ENCODE data around the gene HOXC11. TPM values are rescaled to one million over a fixed set of nuclear protein-coding genes. Genes with fewer than 3 reads are reported as not detected.

HOXC11 gene
- total RNA-seq, 1 donor from 2014 or later: not detected

GRCh38 chr12:53941187-53941586, 31.7 kb upstream of the HOXC11 start:
- no peak for DNase-seq
- ATAC-seq: no peak
- intact Hi-C loops (cut with micrococcal nuclease): no loop called here

GRCh38 chr12:53941750-53942149, 31.2 kb upstream of the HOXC11 start:
- ATAC-seq (no peak), DNase-seq (no peak)
- intact Hi-C loops (cut with micrococcal nuclease): no loop called here

GRCh38 chr12:53942467-53942997, 30.4 kb upstream of the HOXC11 start:
- no peak for ATAC-seq
- DNase-seq: no peak
- intact Hi-C loops (cut with micrococcal nuclease): no loop called here

GRCh38 chr12:53944209-53944608, 28.7 kb upstream of the HOXC11 start:
- DNase-seq: no peak
- ATAC-seq: no peak
- intact Hi-C loops (cut with micrococcal nuclease): no loop called here

GRCh38 chr12:53944907-53945847, 27.7 kb upstream of the HOXC11 start:
- DNase-seq: no peak
- ATAC-seq: no peak
- intact Hi-C loops (cut with micrococcal nuclease): no loop called here

GRCh38 chr12:53947743-53948142, 25.2 kb upstream of the HOXC11 start:
- DNase-seq: no peak
- intact Hi-C loops (cut with micrococcal nuclease): no loop called here
- no peak for ATAC-seq

- no peak for ATAC-seq
- no peak for DNase-seq
- intact Hi-C loops (cut with micrococcal nuclease): no loop called here
Observed at GRCh38 chr12:53948650-53949593, 24.0 kb upstream of the HOXC11 start.

GRCh38 chr12:53949631-53950436, 23.1 kb upstream of the HOXC11 start:
- DNase-seq: no peak
- no peak for ATAC-seq
- intact Hi-C loops (cut with micrococcal nuclease): no loop called here

GRCh38 chr12:53950437-53950773, 22.5 kb upstream of the HOXC11 start:
- ATAC-seq: no peak
- intact Hi-C loops (cut with micrococcal nuclease): no loop called here
- no peak for DNase-seq

- DNase-seq (no peak), ATAC-seq (no peak)
- intact Hi-C loops (cut with micrococcal nuclease): no loop called here
Observed at GRCh38 chr12:53950789-53951576, 21.9 kb upstream of the HOXC11 start.

GRCh38 chr12:53951577-53952334, 21.2 kb upstream of the HOXC11 start:
- DNase-seq (no peak), ATAC-seq (no peak)
- intact Hi-C loops (cut with micrococcal nuclease): no loop called here

- ATAC-seq (no peak), DNase-seq (no peak)
- intact Hi-C loops (cut with micrococcal nuclease): no loop called here
Observed at GRCh38 chr12:53952335-53952694, 20.6 kb upstream of the HOXC11 start.

- intact Hi-C loops (cut with micrococcal nuclease): no loop called here
- ATAC-seq (no peak), DNase-seq (no peak)
Observed at GRCh38 chr12:53952871-53953734, 19.8 kb upstream of the HOXC11 start.

- ATAC-seq: no peak
- no peak for DNase-seq
- intact Hi-C loops (cut with micrococcal nuclease): no loop called here
Observed at GRCh38 chr12:53953831-53954693, 18.9 kb upstream of the HOXC11 start.

- intact Hi-C loops (cut with micrococcal nuclease): no loop called here
- no peak for DNase-seq
- no peak for ATAC-seq
Observed at GRCh38 chr12:53954694-53955035, 18.3 kb upstream of the HOXC11 start, which contains the start of gene HOXC12. HOXC12 (plus strand) TSS chr12:53954903; CDS start chr12:53954930, 27 bp downstream.
